HG02588 (cell line): ENCODE measurements around the gene KCNMA1.

Experiments
- ATAC-seq: cut with Tn5 transposase; IDR thresholded peaks from one replicate; pipeline ENCODE4 v1.9.1; 2021; ENCODE audit warnings: mild to moderate bottlenecking, moderate library complexity; ENCODE audit not compliant: unreplicated experiment

KCNMA1 gene

GRCh38 chr10:77147871-77148270 is 489.7 kb downstream of the KCNMA1 start:
- ATAC-seq: no peak

- no peak for ATAC-seq
Observed at GRCh38 chr10:77146712-77147336, 490.8 kb downstream of the KCNMA1 start.

GRCh38 chr10:77144656-77145055 is 493.0 kb downstream of the KCNMA1 start:
- no peak for ATAC-seq

- no peak for ATAC-seq
Observed at GRCh38 chr10:77139252-77140160, 498.1 kb downstream of the KCNMA1 start.

- no peak for ATAC-seq
Observed at GRCh38 chr10:77138541-77138940, 499.1 kb downstream of the KCNMA1 start.

GRCh38 chr10:77135555-77135954 is 502.1 kb downstream of the KCNMA1 start:
- ATAC-seq: no peak

- no peak for ATAC-seq
Observed at GRCh38 chr10:77131214-77131613, 506.4 kb downstream of the KCNMA1 start.

GRCh38 chr10:77127243-77127642 is 510.4 kb downstream of the KCNMA1 start:
- ATAC-seq: no peak

GRCh38 chr10:77125231-77125630 is 512.4 kb downstream of the KCNMA1 start:
- no peak for ATAC-seq

GRCh38 chr10:77123330-77123729 is 514.3 kb downstream of the KCNMA1 start:
- no peak for ATAC-seq

GRCh38 chr10:77121829-77122228 is 515.8 kb downstream of the KCNMA1 start:
- no peak for ATAC-seq

- ATAC-seq: no peak
Observed at GRCh38 chr10:77120666-77121376, 516.8 kb downstream of the KCNMA1 start.

- ATAC-seq: no peak
Observed at GRCh38 chr10:77120012-77120411, 517.6 kb downstream of the KCNMA1 start.

- no peak for ATAC-seq
Observed at GRCh38 chr10:77118603-77119282, 518.9 kb downstream of the KCNMA1 start.

GRCh38 chr10:77117501-77117900 is 520.1 kb downstream of the KCNMA1 start:
- no peak for ATAC-seq

- ATAC-seq: no peak
Observed at GRCh38 chr10:77116904-77117303, 520.7 kb downstream of the KCNMA1 start.

- ATAC-seq: no peak
Observed at GRCh38 chr10:77114181-77114821, 523.3 kb downstream of the KCNMA1 start.

- peak; percentile 74 for ATAC-seq
Observed at GRCh38 chr10:77111611-77112550, 525.7 kb downstream of the KCNMA1 start.

- no peak for ATAC-seq
Observed at GRCh38 chr10:77110757-77111156, 526.9 kb downstream of the KCNMA1 start.
